Bronchial epithelial cell (primary cell): ENCODE results near the gene CHD5. TPM values are rescaled to one million over a fixed set of nuclear protein-coding genes. Genes with fewer than 3 reads are reported as not detected.

Source experiments
- DNase-seq: peaks from one replicate; pipeline ENCODE4 v3.0.0-alpha.2; 2010; ENCODE audit warnings: low read depth
- FAIRE-seq: peaks from 2 replicates; lab custom pipeline; 2011; peaks lifted over from hg19 to GRCh38; lab: Jason Lieb, UNC
- H3K27me3 ChIP-seq: 2 replicates; pipeline ENCODE4 v1.5.1; 2011; ENCODE audit warnings: low read length; ENCODE audit not compliant: control insufficient read depth, insufficient read depth
- H3K36me3 ChIP-seq: 2 replicates; pipeline ENCODE4 v1.5.1; 2011; ENCODE audit warnings: low read length; ENCODE audit not compliant: control insufficient read depth, insufficient read depth
- H3K4me3 ChIP-seq: 2 replicates; pipeline ENCODE4 v1.5.1; 2011; ENCODE audit warnings: mild to moderate bottlenecking, low read depth, low read length, control low read depth
- CTCF ChIP-seq: IDR thresholded peaks from 2 replicates; pipeline ENCODE4 v1.5.1; 2011; ENCODE audit warnings: mild to moderate bottlenecking, moderate library complexity, low read length, control low read depth, inconsistent platforms; ENCODE audit not compliant: insufficient read depth, severe bottlenecking
- total RNA-seq: library from RNA; depleted of rRNA; stranded (reverse); fragments of >200 nt; gene quantifications from 2 replicates; pipeline ENCODE4 v1.2.1, GENCODE V29; 2014

CHD5 gene
- total RNA-seq, 1 donor from 2014 or later, result 0.26 TPM

DNA sequence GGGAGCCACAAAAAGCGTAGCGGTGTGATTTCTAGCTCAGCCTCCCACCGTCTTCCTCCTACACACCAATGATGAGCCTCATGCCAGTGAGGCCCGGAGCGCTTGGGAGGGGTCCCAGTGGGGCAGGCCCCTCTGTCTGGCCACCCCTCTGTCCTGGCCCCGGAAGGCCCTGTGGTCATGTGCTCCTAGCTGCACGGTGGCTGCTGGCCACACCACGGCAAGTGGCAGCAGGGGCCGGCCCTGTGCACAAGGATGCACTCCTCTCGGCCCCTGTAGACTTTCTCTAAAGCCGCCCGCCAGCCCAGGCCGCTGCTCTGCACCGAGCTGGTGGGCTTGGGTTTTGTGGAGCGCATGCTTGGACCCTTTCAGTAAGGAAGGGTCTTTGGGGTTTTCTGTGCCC, 80.8 kb downstream of the CHD5 start:
- no peak for FAIRE-seq

DNA sequence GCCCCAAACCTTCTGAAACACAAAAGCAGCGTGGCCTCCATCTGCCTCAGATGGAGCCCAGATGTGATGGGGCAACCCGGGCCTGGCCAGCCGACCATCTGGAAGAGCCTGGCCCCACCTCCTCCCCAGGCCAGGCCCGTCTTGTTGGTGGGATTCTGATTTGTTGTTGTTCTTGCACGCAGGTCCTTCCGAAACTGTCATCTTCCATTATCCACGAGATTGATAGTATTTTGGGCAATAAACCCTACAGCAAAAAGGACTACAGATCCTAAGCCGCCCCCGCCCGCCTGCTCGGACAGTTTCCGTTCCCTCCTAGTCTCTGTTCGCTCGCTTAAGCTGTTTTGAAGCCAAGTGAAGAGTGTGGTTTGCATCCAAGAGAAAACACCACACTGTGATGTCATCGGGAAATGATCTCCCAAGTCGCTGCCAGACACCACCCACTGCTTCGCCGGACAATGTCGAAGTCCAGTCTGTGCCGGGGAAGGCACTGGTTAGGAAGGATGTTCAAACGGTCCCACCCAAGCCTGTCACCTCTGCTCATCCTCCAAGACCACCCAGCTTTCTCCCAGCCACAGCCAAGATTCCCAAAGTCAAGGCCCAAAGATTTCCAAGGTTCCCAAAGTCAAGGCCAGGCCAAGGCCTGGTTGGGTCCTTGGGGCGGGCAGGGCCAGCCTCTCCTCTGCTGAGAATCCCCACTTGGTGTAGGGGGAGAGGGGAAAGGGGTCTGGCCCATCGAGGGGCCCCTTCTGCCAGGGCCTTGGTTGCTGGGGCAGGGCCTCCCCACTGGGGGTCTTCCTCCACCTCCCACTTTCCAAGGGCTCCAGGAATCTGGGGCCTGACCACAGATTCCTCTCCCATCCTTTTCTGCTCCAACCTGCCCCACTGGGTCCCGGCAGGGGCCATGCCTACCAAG, 81.6 kb downstream of the CHD5 start:
- Histone ChIP-seq H3K27me3 (peaks cover 1% of the 10 kb centered on the region), H3K36me3 (no peaks in the 10 kb centered on the region), H3K4me3 (no peak overlapping the region)
- no peak for FAIRE-seq
- no peak for TF ChIP-seq CTCF
- no peak for DNase-seq

More for the DNA sequence above, 80.8 kb downstream of the CHD5 start:
- no peak for DNase-seq
- Histone ChIP-seq H3K27me3 (peaks cover 1% of the 10 kb centered on the region), H3K4me3 (no peak overlapping the region), H3K36me3 (no peaks in the 10 kb centered on the region)
- no peak for TF ChIP-seq CTCF

DNA sequence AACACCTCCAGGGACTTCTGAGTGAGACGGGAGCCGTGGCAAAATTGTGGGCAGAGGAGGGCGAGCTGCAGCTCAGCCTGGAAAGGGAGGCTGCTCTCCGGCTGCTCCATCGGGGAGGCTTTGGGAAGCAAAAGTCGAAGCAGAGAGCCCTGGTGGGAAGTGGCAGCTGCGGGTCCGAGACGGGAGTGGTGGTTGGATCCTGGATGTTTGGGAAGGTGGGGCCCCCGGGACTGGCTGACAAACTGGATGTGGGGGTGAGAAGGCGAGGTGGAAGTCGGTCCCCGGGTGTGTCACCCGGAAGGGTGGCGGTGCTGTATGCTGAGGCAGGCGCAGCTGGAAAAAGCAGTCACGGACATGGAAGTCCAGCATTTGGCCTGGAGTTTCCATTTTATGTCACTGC, 82.3 kb downstream of the CHD5 start:
- Histone ChIP-seq H3K36me3 (no peaks in the 10 kb centered on the region), H3K27me3 (peaks cover 1% of the 10 kb centered on the region)
- FAIRE-seq, result no peak

GRCh38 chr1:6097117-6097595, 83.0 kb downstream of the CHD5 start:
- no peak for TF ChIP-seq CTCF
- no peaks in the 10 kb centered on the region for H3K36me3 ChIP-seq
- peaks cover 1% of the 10 kb centered on the region for H3K27me3 ChIP-seq
- FAIRE-seq (no peak), DNase-seq (no peak)
- H3K4me3 ChIP-seq, result no peak overlapping the region

More for the DNA sequence above, 82.3 kb downstream of the CHD5 start:
- TF ChIP-seq CTCF, result no peak
- no peak overlapping the region for H3K4me3 ChIP-seq
- no peak for DNase-seq

- no peaks in the 10 kb centered on the region for H3K36me3 ChIP-seq
- no peak overlapping the region for H3K4me3 ChIP-seq
- DNase-seq (no peak), FAIRE-seq (no peak)
- no peak for TF ChIP-seq CTCF
- H3K27me3 ChIP-seq, result peaks cover 1% of the 10 kb centered on the region
Observed at GRCh38 chr1:6096243-6097116, 83.6 kb downstream of the CHD5 start.
